ENCODE data around the gene DTX4.

DTX4 gene

DNA sequence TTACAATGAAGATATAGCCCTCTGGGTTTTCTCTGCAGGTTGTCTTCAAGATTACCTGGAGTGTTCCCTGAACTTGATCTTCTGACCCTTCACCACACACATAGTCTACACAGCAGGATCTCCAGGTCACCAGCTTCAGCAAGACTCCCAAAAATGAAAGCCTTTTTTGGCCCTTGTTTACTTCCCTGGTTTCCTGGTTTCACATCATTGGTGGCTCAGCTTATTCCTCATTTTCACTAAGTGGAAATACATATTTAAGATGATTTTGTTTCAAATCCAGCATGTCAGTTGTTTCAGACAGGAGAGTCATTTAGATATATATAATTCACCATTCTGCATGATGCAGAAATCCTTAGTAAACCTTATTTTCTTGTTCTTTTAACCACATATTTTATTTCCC, 82.4 kb downstream of the DTX4 start:
- Histone ChIP-seq H3K27ac (ENCODE audit: low read depth, low read length) (no peak overlapping the region), H3F3A (ENCODE audit: insufficient read depth) (no peaks in the 10 kb centered on the region), H3K4me2 (ENCODE audit: low read depth, low read length, poor library complexity, severe bottlenecking) (no peak overlapping the region), H3K36me3 (ENCODE audit: low read length) (no peaks in the 10 kb centered on the region), H2AFZ (ENCODE audit: low read depth, low read length, severe bottlenecking) (no peak overlapping the region), H4K20me1 (ENCODE audit: low read depth, low read length) (no peaks in the 10 kb centered on the region), H3K9ac (ENCODE audit: low read length) (no peak overlapping the region), H3K79me2 (ENCODE audit: insufficient read depth, low read length) (no peaks in the 10 kb centered on the region), H3K4me3 (ENCODE audit: insufficient read depth, low read length, poor library complexity, severe bottlenecking) (no peak overlapping the region), H3K27me3 (ENCODE audit: low read length) (no peaks in the 10 kb centered on the region), H3K9me3 (ENCODE audit: insufficient read depth, low read length) (no peaks in the 10 kb centered on the region), H3K9me2 (replicated peaks; ENCODE audit: insufficient read depth, low read length) (no peaks in the 10 kb centered on the region)
- TF ChIP-seq, protein P1, sequence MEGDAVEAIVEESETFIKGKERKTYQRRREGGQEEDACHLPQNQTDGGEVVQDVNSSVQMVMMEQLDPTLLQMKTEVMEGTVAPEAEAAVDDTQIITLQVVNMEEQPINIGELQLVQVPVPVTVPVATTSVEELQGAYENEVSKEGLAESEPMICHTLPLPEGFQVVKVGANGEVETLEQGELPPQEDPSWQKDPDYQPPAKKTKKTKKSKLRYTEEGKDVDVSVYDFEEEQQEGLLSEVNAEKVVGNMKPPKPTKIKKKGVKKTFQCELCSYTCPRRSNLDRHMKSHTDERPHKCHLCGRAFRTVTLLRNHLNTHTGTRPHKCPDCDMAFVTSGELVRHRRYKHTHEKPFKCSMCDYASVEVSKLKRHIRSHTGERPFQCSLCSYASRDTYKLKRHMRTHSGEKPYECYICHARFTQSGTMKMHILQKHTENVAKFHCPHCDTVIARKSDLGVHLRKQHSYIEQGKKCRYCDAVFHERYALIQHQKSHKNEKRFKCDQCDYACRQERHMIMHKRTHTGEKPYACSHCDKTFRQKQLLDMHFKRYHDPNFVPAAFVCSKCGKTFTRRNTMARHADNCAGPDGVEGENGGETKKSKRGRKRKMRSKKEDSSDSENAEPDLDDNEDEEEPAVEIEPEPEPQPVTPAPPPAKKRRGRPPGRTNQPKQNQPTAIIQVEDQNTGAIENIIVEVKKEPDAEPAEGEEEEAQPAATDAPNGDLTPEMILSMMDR (IDR thresholded peaks at IDR 0.05; ENCODE audit: insufficient read depth, low read length, poor library complexity, severe bottlenecking): no peak
- TF ChIP-seq EZH2phosphoT487 (conservative IDR thresholded peaks at IDR 0.05; ENCODE audit: low read length): no peak

DNA sequence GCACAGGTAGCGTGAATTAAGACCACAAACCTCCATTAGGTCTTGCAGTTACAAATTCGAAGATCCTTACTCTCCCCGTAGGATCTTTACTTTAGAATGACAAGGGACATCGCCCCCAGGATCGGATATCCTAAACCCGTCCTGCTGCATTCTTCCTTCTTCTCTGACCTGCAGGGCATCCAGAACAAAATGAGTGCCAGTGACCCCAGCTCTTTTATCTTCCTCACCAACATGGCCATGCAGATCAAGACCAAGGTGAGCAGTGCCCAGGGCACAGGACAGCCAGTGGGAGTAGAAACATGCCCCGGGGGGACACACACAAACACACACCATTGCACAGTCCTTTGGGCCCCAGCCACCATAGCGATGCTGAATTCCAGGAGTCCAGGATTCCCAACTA, 83.3 kb downstream of the DTX4 start:
- TF ChIP-seq EZH2phosphoT487 (conservative IDR thresholded peaks at IDR 0.05; ENCODE audit: low read length): no peak
- TF ChIP-seq, protein P1 (IDR thresholded peaks at IDR 0.05; ENCODE audit: insufficient read depth, low read length, poor library complexity, severe bottlenecking): no peak
- no peak overlapping the region for H3K4me3 ChIP-seq (ENCODE audit: insufficient read depth, low read length, poor library complexity, severe bottlenecking)
- no peaks in the 10 kb centered on the region for H3K9me3 ChIP-seq (ENCODE audit: insufficient read depth, low read length)
- H3K27me3 ChIP-seq (ENCODE audit: low read length): no peaks in the 10 kb centered on the region
- H3K4me2 ChIP-seq (ENCODE audit: low read depth, low read length, poor library complexity, severe bottlenecking): no peak overlapping the region
- peaks cover 8% of the 10 kb centered on the region; the same call in 1 of the 2 replicates for H3F3A ChIP-seq (ENCODE audit: insufficient read depth)
- no peaks in the 10 kb centered on the region for H3K9me2 ChIP-seq (replicated peaks; ENCODE audit: insufficient read depth, low read length)
- H4K20me1 ChIP-seq (ENCODE audit: low read depth, low read length): no peaks in the 10 kb centered on the region
- no peak overlapping the region for H2AFZ ChIP-seq (ENCODE audit: low read depth, low read length, severe bottlenecking)
- no peaks in the 10 kb centered on the region for H3K79me2 ChIP-seq (ENCODE audit: insufficient read depth, low read length)
- no peak overlapping the region for H3K9ac ChIP-seq (ENCODE audit: low read length)
- no peak overlapping the region for H3K27ac ChIP-seq (ENCODE audit: low read depth, low read length)
- no peaks in the 10 kb centered on the region for H3K36me3 ChIP-seq (ENCODE audit: low read length)

All from SU-DHL-6 (cell line).